Subcutaneous adipose tissue (tissue), 4 donors: ENCODE data around the gene KCNG4. TPM values are rescaled to one million over a fixed set of nuclear protein-coding genes. Genes with fewer than 3 reads are reported as not detected.

Experiments used
- total RNA-seq, 4 donors: library from RNA; depleted of rRNA; stranded (reverse); fragments of >200 nt; gene quantifications; one replicate each; pipeline ENCODE4 v1.1.0, GENCODE V29; 2016
- TF ChIP-seq, protein P1 (sequence below): fragments of 450-650 bp; IDR thresholded peaks from one replicate; pipeline ENCODE4 v1.5.1; 2016; ENCODE audit warnings: low read depth, mild to moderate bottlenecking, control low read depth, antibody characterized with exemption, moderate library complexity

Gene KCNG4
- total RNA-seq, 4 donors from 2014 or later = not detected

DNA sequence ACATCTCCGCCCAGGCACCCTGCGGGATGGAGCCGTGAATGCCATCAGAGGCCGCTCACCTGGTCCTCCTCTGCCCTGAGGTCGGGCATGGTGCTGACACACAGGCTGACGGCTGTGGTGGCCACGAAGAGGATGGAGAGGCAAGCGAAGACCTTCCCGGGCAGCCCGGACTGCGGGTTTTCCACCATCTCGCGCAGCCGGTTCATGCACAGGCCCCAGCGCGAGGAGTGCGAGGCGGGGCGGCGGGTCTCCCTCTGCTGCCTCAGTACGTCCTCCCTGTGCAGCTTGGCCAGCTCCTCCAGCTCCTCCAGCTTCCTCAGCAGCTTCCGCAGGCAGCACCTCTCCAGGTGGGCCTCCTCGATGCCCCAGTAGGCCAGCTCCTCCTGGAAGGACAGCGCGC is 3.1 kb downstream of the KCNG4 start:
- TF ChIP-seq, protein P1, sequence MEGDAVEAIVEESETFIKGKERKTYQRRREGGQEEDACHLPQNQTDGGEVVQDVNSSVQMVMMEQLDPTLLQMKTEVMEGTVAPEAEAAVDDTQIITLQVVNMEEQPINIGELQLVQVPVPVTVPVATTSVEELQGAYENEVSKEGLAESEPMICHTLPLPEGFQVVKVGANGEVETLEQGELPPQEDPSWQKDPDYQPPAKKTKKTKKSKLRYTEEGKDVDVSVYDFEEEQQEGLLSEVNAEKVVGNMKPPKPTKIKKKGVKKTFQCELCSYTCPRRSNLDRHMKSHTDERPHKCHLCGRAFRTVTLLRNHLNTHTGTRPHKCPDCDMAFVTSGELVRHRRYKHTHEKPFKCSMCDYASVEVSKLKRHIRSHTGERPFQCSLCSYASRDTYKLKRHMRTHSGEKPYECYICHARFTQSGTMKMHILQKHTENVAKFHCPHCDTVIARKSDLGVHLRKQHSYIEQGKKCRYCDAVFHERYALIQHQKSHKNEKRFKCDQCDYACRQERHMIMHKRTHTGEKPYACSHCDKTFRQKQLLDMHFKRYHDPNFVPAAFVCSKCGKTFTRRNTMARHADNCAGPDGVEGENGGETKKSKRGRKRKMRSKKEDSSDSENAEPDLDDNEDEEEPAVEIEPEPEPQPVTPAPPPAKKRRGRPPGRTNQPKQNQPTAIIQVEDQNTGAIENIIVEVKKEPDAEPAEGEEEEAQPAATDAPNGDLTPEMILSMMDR = no peak

DNA sequence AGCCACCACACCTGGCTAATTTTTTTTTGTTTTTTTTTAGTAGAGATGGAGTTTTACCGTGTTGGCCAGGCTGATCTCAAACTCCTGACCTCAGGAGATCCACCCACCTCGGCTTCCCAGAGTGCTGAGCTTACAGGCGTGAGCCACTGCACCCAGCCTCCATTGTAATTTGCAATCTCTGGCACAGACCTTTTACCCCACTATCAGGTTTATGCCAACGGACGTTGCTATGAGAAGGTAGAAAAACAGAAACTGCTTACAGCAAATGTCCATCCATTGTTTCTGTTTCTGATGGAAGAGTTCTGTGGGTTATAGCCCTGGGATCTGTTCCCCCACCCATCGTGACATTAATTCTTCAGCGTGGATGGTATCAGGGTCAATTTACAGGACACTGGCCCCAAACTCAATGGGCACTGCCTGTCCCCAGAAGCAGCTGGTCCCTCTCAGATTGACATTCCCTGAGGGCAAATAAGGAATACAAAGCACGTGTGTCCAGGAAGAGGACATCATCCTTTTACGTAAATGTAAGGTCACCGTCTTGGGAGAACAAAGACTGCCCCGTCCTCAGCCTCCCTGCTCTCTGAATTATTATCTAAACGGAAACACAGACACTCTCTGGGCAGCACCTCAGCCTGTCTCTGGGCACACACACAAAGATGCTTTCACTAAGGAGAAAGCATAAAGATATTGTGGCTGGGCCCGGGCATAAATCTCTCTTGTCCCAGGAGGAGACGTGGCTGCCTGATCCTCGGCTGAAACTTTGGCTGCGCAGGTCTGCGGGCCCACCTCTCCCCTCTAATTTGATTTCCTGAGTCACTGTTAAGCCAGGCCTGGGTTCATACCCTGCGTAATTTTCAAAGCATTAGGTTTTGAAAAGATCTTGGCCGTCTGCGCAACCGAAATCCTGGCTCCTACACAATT is 5.2 kb downstream of the KCNG4 start:
- TF ChIP-seq, protein P1 = no peak

DNA sequence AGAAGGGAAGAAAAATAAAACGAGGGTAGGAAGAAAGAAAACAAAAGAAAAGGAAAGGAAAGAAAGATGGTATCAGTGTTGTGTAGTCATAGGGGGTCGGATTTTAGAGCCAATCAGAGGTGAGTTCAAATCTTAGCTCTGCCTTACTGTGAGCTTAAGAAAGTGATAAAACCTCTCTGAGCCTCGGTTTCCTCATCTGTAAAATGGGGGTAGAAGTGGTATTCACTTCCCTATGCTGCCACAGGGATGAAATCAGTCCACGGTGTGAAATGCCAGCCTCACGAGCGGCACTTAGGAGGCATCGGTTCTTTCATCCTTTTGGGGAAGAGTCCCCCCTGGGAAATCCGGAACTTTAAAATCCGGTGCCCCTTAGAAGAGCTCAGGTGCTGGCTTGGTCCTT is 6.1 kb downstream of the KCNG4 start:
- TF ChIP-seq, protein P1 = no peak

DNA sequence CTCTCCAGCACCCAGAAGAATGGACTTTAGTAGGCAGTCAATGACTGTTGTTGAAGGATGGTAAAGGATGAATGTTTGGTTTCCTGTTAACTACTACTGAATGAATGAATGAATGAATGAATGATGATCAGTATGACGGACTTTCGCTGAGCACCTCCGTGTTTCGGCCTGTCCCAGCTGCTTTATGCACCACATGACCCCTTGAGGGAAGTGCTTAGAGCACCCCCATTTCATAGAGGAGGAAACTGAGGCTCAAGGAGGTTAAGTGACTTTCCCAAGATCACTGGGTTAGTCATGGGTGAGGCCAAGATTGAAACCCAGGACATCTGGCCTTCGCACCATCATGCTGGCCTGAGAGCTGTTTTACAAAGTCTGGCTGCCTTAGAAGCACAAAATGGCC is 6.8 kb downstream of the KCNG4 start:
- TF ChIP-seq, protein P1 = no peak

DNA sequence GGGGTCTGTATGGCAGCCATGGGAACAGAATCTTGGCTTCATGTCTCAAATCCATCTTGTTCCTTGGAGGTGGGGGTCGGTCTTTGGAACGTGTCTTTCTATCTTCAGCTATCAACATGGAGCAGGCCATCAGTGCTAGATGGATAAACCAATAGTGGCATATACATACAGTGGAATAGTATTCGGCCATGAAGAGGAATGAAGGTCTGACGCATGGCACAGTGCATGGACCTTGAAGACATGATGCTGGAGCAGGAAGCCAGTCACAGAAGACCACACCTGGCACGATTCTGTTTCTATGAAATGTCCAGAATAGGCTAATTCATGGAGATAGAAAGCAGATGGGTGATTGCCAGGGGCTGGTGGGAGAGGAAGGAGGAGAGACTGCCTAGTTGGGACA is 7.8 kb downstream of the KCNG4 start:
- TF ChIP-seq, protein P1 = no peak

DNA sequence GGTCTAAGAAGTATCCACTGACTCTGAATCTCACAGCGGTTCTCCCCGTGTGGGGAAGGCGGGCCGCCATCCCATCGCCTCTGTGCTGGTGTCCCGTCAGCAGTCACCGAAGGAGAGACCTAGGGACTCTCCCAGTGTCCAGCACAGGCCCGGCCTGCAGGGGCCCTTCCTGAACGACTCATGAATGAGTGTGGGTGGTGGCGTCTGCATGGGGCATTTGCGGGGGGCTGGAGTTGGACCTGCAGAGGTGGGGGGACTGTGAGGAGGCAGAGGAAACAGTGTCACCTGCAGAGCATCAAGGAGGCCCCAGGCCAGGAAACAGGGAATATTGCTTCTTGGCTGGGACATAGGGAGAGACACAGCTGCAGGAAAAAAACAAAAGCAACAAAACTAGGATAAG is 10.3 kb downstream of the KCNG4 start:
- TF ChIP-seq, protein P1 = no peak

DNA sequence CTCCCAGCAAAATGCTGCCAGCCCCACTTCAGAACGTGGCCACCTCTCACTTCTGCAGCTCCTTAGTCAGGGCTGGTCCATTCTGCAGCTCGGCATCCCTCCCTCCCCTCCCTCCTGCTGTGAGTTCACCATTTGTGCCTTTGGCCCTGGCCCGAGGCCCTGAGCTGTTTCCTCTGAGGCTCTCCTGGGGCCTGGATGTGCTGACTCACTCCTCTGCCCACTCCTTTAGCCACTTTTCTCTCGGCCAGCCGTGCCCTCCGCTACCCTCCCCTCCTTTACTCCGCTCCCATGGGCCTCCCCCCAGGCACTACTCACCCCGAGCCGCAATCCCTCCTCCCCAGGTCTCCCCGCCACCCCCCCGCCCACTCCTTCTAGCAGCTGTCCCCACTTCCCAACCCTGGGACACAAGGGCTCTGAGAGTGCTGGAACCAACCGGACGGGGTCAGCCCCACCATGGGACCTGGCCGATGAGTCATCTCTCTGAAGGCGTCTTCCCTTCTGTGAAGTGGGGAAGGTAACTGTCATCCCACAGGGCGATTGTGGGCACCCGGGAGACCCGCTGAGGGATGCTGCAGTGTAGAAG is 11.5 kb downstream of the KCNG4 start:
- TF ChIP-seq, protein P1 = no peak
